Measurements from ENCODE around the gene ASCL5. TPM values are rescaled to one million over a fixed set of nuclear protein-coding genes. Genes with fewer than 3 reads are reported as not detected.

ASCL5 gene
- total RNA-seq, 1 donor from 2014 or later: not detected

- DNase-seq (no peak), ATAC-seq (no peak)
- no peaks in the 10 kb centered on the region for H3K27me3 ChIP-seq (ENCODE audit: low read depth)
- no peaks in the 10 kb centered on the region for H3K4me1 ChIP-seq
- no peak for TF ChIP-seq CTCF (IDR thresholded peaks at IDR 0.05)
- peaks cover 92% of the 10 kb centered on the region for H3K36me3 ChIP-seq
- no peaks in the 10 kb centered on the region for H3K9me3 ChIP-seq
- intact Hi-C loops (cut with DNase I): no loop called here
- no peak overlapping the region for H3K27ac ChIP-seq
- no peak overlapping the region for H3K4me3 ChIP-seq
These were observed 17.0 kb upstream of the ASCL5 start for GRCh38 chr1:201143726-201144635.

- Histone ChIP-seq H3K4me3 (no peak overlapping the region), H3K27ac (no peak overlapping the region), H3K36me3 (peaks cover 90% of the 10 kb centered on the region), H3K4me1 (no peaks in the 10 kb centered on the region), H3K27me3 (ENCODE audit: low read depth) (no peaks in the 10 kb centered on the region), H3K9me3 (no peaks in the 10 kb centered on the region)
- no peak for TF ChIP-seq CTCF (IDR thresholded peaks at IDR 0.05)
- intact Hi-C loops (cut with DNase I): no loop called here
- ATAC-seq (peak in 1 of 2 donors; percentile 22), DNase-seq (no peak)
These were observed 16.1 kb upstream of the ASCL5 start for GRCh38 chr1:201142849-201143725.

GRCh38 chr1:201142011-201142848 is 15.2 kb upstream of the ASCL5 start:
- no peak overlapping the region for H3K27ac ChIP-seq
- no peak for DNase-seq
- H3K9me3 ChIP-seq: no peaks in the 10 kb centered on the region
- intact Hi-C loops (cut with DNase I): no loop called here
- TF ChIP-seq CTCF (IDR thresholded peaks at IDR 0.05): no peak
- no peaks in the 10 kb centered on the region for H3K4me1 ChIP-seq
- no peaks in the 10 kb centered on the region for H3K27me3 ChIP-seq (ENCODE audit: low read depth)
- ATAC-seq: no peak
- H3K4me3 ChIP-seq: no peak overlapping the region
- H3K36me3 ChIP-seq: peaks cover 87% of the 10 kb centered on the region

GRCh38 chr1:201141418-201141817 is 14.4 kb upstream of the ASCL5 start:
- no peak for ATAC-seq
- no peak for TF ChIP-seq CTCF (IDR thresholded peaks at IDR 0.05)
- H3K36me3 ChIP-seq: peaks cover 80% of the 10 kb centered on the region
- H3K4me1 ChIP-seq: no peaks in the 10 kb centered on the region
- H3K4me3 ChIP-seq: no peak overlapping the region
- no peaks in the 10 kb centered on the region for H3K9me3 ChIP-seq
- no peak overlapping the region for H3K27ac ChIP-seq
- intact Hi-C loops (cut with DNase I): no loop called here
- no peak for DNase-seq
- H3K27me3 ChIP-seq (ENCODE audit: low read depth): no peaks in the 10 kb centered on the region

GRCh38 chr1:201140941-201141260 is 13.9 kb upstream of the ASCL5 start:
- DNase-seq (no peak), ATAC-seq (no peak)
- intact Hi-C loops (cut with DNase I): no loop called here
- Histone ChIP-seq H3K4me3 (no peak overlapping the region), H3K36me3 (peaks cover 80% of the 10 kb centered on the region), H3K27me3 (ENCODE audit: low read depth) (no peaks in the 10 kb centered on the region), H3K27ac (no peak overlapping the region), H3K4me1 (no peaks in the 10 kb centered on the region), H3K9me3 (no peaks in the 10 kb centered on the region)
- no peak for TF ChIP-seq CTCF (IDR thresholded peaks at IDR 0.05)
